ENCODE data around the gene KSR2.

GRCh38 chr12:117878605-117879004, 90.2 kb downstream of the KSR2 start:
- TF ChIP-seq CTCF (IDR thresholded peaks at IDR 0.05), result no peak
- no peak for TF ChIP-seq POLR2A (IDR thresholded peaks at IDR 0.05)
- no peak for TF ChIP-seq POLR2AphosphoS5 (IDR thresholded peaks at IDR 0.05)
